IMR-90 (cell line): ENCODE results near the gene CFAP299.

Experiments
- BHLHE40 ChIP-seq: fragments of 150-350 bp; IDR thresholded peaks from 2 replicates; pipeline ENCODE4 v1.6.1; 2016; ENCODE audit warnings: mild to moderate bottlenecking, low read depth, low read length
- CEBPB ChIP-seq: IDR thresholded peaks from 2 replicates; pipeline ENCODE4 v1.6.1; 2012; ENCODE audit warnings: low read depth, low read length, improper control_type of control experiment
- CTCF ChIP-seq: conservative IDR thresholded peaks from 2 replicates; pipeline ENCODE4 v1.5.1; 2012; ENCODE audit warnings: mild to moderate bottlenecking, low read depth, low read length, improper control_type of control experiment
- MAFK ChIP-seq: IDR thresholded peaks from 2 replicates; pipeline ENCODE4 v1.6.1; 2012; ENCODE audit warnings: low read depth, low read length, improper control_type of control experiment
- MXI1 ChIP-seq: IDR thresholded peaks from 2 replicates; pipeline ENCODE4 v1.6.1; 2012; ENCODE audit warnings: low read depth, mild to moderate bottlenecking, low read length, moderate library complexity, borderline replicate concordance
- NFE2L2 ChIP-seq: fragments of 150-350 bp; IDR thresholded peaks from 2 replicates; pipeline ENCODE4 v1.6.1; 2016; ENCODE audit warnings: low read depth, mild to moderate bottlenecking, low read length
- POLR2A ChIP-seq: IDR thresholded peaks from 2 replicates; pipeline ENCODE4 v1.6.1; 2012; ENCODE audit warnings: mild to moderate bottlenecking, low read depth, low read length
- RAD21 ChIP-seq: IDR thresholded peaks from 2 replicates; pipeline ENCODE4 v1.6.1; 2012; ENCODE audit warnings: low read length, improper control_type of control experiment
- USF2 ChIP-seq: fragments of 150-350 bp; IDR thresholded peaks from 2 replicates; pipeline ENCODE4 v1.6.1; 2017; ENCODE audit warnings: mild to moderate bottlenecking, antibody characterized with exemption, low read length, low read depth

GRCh38 chr4:80388284-80388607 is 52.7 kb downstream of the CFAP299 start:
- TF ChIP-seq CTCF (no peak), NFE2L2 (no peak), POLR2A (no peak), MAFK (no peak), RAD21 (no peak), USF2 (no peak), CEBPB (no peak), BHLHE40 (no peak), MXI1 (no peak)
